ENCODE data around the gene TUSC7. TPM values are rescaled to one million over a fixed set of nuclear protein-coding genes. Genes with fewer than 3 reads are reported as not detected.

TUSC7 gene
- total RNA-seq, 4 donors from 2014 or later: not detected

DNA sequence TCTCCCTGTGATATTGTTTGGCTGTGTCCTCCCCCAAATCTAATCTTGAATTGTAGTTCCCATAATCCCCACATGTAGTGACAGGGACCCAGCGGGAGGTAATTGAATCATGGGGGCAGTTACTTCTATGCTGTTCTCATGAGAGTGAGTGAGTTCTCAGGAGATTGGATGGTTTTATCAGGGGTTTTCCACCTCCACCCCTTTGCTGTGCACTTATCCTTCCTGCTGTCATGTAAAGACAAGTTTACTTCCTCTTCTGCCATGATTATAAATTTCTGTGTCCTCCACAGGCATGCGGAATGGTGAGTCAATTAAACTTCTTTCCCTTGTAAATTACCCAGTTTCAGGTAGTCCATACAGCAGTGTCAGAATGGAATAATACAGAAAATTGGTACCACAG is 24.7 kb downstream of the TUSC7 start:
- Histone ChIP-seq H3K27me3 (no peaks in the 10 kb centered on the region), H3K27ac (no peak overlapping the region), H3K9me3 (no peaks in the 10 kb centered on the region), H3K36me3 (no peaks in the 10 kb centered on the region), H3K4me3 (no peak overlapping the region), H3K4me1 (no peaks in the 10 kb centered on the region)
- TF ChIP-seq, protein P1, sequence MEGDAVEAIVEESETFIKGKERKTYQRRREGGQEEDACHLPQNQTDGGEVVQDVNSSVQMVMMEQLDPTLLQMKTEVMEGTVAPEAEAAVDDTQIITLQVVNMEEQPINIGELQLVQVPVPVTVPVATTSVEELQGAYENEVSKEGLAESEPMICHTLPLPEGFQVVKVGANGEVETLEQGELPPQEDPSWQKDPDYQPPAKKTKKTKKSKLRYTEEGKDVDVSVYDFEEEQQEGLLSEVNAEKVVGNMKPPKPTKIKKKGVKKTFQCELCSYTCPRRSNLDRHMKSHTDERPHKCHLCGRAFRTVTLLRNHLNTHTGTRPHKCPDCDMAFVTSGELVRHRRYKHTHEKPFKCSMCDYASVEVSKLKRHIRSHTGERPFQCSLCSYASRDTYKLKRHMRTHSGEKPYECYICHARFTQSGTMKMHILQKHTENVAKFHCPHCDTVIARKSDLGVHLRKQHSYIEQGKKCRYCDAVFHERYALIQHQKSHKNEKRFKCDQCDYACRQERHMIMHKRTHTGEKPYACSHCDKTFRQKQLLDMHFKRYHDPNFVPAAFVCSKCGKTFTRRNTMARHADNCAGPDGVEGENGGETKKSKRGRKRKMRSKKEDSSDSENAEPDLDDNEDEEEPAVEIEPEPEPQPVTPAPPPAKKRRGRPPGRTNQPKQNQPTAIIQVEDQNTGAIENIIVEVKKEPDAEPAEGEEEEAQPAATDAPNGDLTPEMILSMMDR (IDR thresholded peaks at IDR 0.05): no peak
- no peak for DNase-seq
- intact Hi-C loops (cut with DNase I; ENCODE audit: low total_unique reads): no loop called here

DNA sequence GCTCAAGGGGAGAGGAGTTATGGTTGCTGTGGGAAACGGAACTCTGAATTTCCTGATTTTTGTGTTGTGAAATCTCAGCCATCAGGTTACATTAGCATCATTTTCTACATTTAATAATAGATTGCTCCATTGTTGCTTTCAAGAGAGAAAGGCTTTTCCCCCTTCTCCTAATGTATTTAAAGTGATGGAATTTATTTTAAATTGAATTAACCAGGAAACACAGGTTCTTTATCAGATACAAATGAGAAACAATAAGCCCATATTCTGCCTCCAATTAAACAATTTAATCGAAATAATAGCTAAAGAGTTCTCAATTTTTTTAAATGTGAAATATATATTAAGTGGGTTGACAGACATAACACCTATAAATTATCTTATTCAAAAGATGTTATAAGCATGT is 30.1 kb downstream of the TUSC7 start:
- no peaks in the 10 kb centered on the region for H3K4me1 ChIP-seq
- H3K9me3 ChIP-seq: no peaks in the 10 kb centered on the region
- no peaks in the 10 kb centered on the region for H3K27me3 ChIP-seq
- no peaks in the 10 kb centered on the region for H3K36me3 ChIP-seq
- H3K4me3 ChIP-seq: no peak overlapping the region
- no peak for DNase-seq
- TF ChIP-seq, protein P1 (IDR thresholded peaks at IDR 0.05): no peak
- TF ChIP-seq POLR2A (IDR thresholded peaks at IDR 0.05): no peak
- H3K27ac ChIP-seq: no peak overlapping the region
- intact Hi-C loops (cut with DNase I; ENCODE audit: low total_unique reads): no loop called here

DNA sequence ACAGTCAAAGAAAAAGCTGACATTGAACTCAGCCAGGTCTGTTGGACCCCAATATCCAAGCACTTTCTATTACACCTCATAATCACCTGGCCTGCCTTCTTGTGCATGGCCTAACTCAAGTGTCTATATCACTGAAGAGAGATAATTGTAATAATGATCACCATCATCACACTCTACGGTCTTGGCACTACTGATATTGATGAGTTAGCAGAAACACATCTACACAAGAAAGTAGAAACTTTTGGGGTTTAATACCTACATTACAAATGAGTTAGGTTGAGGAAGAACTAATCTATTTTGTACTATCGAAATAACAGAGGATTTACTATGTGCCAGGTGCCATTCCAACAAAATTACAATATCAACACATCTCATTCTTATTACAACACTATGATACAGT is 30.7 kb downstream of the TUSC7 start:
- Histone ChIP-seq H3K27ac (no peak overlapping the region), H3K4me3 (no peak overlapping the region), H3K9me3 (no peaks in the 10 kb centered on the region), H3K4me1 (no peaks in the 10 kb centered on the region), H3K36me3 (no peaks in the 10 kb centered on the region), H3K27me3 (no peaks in the 10 kb centered on the region)
- TF ChIP-seq, protein P1 (IDR thresholded peaks at IDR 0.05): no peak
- no peak for TF ChIP-seq POLR2A (IDR thresholded peaks at IDR 0.05)
- intact Hi-C loops (cut with DNase I; ENCODE audit: low total_unique reads): no loop called here
- DNase-seq: no peak

DNA sequence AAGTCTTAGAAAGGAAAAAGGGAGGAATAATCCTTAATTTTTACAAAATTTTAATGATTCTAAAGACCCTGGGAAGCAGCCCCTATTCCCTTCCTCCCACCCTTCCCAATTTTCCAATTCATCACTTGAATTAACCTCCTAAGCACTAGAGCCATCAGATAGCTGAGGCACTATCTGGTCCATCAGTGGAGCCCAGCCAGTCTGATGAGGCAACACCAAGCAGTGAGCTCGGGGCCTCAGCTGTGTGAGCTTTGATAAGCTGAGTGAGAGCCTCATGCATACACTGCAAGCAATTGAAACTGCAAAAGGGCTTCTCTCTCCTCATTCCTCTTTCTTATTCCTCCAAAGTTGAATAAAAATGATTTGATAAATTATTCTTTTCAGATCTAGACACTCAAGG is 31.9 kb downstream of the TUSC7 start:
- no peaks in the 10 kb centered on the region for H3K4me1 ChIP-seq
- TF ChIP-seq POLR2A (IDR thresholded peaks at IDR 0.05): no peak
- TF ChIP-seq, protein P1 (IDR thresholded peaks at IDR 0.05): no peak
- no peaks in the 10 kb centered on the region for H3K27me3 ChIP-seq
- no peak overlapping the region for H3K4me3 ChIP-seq
- DNase-seq: no peak
- no peaks in the 10 kb centered on the region for H3K9me3 ChIP-seq
- H3K27ac ChIP-seq: no peak overlapping the region
- no peaks in the 10 kb centered on the region for H3K36me3 ChIP-seq
- intact Hi-C loops (cut with DNase I; ENCODE audit: low total_unique reads): no loop called here

DNA sequence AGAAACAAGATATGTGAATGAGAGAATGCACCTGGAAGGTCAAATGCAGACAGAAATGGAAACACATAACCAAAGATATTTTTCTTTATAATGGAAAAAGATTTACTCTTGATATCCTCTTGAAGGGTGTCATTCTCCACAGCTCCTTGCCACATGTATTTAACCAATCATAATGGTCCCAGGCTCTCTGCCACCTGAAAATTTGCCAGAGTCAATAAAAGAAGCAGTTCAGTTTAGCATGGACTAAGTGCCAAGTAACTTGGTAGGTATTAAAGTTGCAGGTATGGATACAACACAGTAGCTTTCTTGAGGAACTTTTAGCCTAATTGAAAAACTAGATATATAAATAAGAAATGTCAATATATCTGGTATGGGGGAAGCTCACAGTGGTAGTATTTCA is 33.5 kb downstream of the TUSC7 start:
- no peak overlapping the region for H3K4me3 ChIP-seq
- no peaks in the 10 kb centered on the region for H3K27me3 ChIP-seq
- intact Hi-C loops (cut with DNase I; ENCODE audit: low total_unique reads): no loop called here
- DNase-seq: no peak
- no peaks in the 10 kb centered on the region for H3K9me3 ChIP-seq
- H3K27ac ChIP-seq: no peak overlapping the region
- H3K4me1 ChIP-seq: no peaks in the 10 kb centered on the region
- H3K36me3 ChIP-seq: no peaks in the 10 kb centered on the region
- TF ChIP-seq, protein P1 (IDR thresholded peaks at IDR 0.05): no peak
- no peak for TF ChIP-seq POLR2A (IDR thresholded peaks at IDR 0.05)
